Endothelial cell of umbilical vein (primary cell): ENCODE measurements around the gene DPYD. TPM values are rescaled to one million over a fixed set of nuclear protein-coding genes. Genes with fewer than 3 reads are reported as not detected.

Experiments used
- BruUV-seq: library from RNA; stranded (reverse); fragments of 400-500 nt; replicated peaks from 2 replicates; lab custom pipeline; 2021; lab: Mats Ljungman, UMichigan
- CTCF ChIA-PET: fragments of 300-600, 350-600 bp; sonication (Branson Sonifier 250); formaldehyde crosslinking; loops from one replicate; lab custom pipeline; 2021; ENCODE audit warnings: antibody characterized with exemption, inconsistent platforms; lab: Charles Lee
- POLR2A ChIA-PET: fragments of 300-600, 350-600 bp; sonication (Branson Sonifier 250); formaldehyde crosslinking; loops from one replicate; lab custom pipeline; 2021; ENCODE audit warnings: antibody characterized with exemption, inconsistent platforms; lab: Charles Lee
- DNase-seq: peaks from one replicate; pipeline ENCODE4 v3.0.0-alpha.2; 2011; ENCODE audit warnings: low read depth, low spot score
- FAIRE-seq: peaks from 2 replicates; lab custom pipeline; 2011; peaks lifted over from hg19 to GRCh38; lab: Jason Lieb, UNC
- H2AFZ ChIP-seq: 2 replicates; pipeline ENCODE4 v1.6.0; 2012; ENCODE audit warnings: low read depth, low read length, control low read depth, inconsistent platforms
- H3K27ac ChIP-seq: 2 replicates; pipeline ENCODE4 v1.5.1; 2011; ENCODE audit warnings: low read depth, mild to moderate bottlenecking, control low read depth, low read length, moderate library complexity; ENCODE audit not compliant: insufficient read depth
- H3K27me3 ChIP-seq, 2 experiments: 2 replicates each; pipeline versions ENCODE4 v1.6.0 to v1.6.1; 2011; ENCODE audit warnings: low read length in 2 of 2, mixed read lengths in 1 of 2; ENCODE audit not compliant: control insufficient read depth in 2 of 2, insufficient read depth in 2 of 2
- H3K36me3 ChIP-seq, 2 experiments: 2 replicates in 1 of 2; 3 replicates in 1 of 2; pipeline ENCODE4 v1.5.1; 2011; ENCODE audit warnings: low read length in 2 of 2, mild to moderate bottlenecking in 1 of 2, moderate library complexity in 1 of 2; ENCODE audit not compliant: control insufficient read depth in 2 of 2, insufficient read depth in 2 of 2; ENCODE audit errors: extremely low read depth in 1 of 2
- H3K4me1 ChIP-seq: 3 replicates; pipeline ENCODE4 v1.5.1; 2011; ENCODE audit warnings: mild to moderate bottlenecking, low read length; ENCODE audit not compliant: control insufficient read depth, insufficient read depth; ENCODE audit errors: extremely low read depth
- H3K4me2 ChIP-seq: 2 replicates; pipeline ENCODE4 v1.6.1; 2011; ENCODE audit warnings: low read length, control low read depth, mixed read lengths; ENCODE audit not compliant: insufficient read depth
- H3K4me3 ChIP-seq, 3 experiments: fragments of 200-600 bp in 1 of 3; sonication (generic), shearing (Covaris generic) in 1 of 3; replicated peaks in 1 of 3; 2 replicates each; pipeline ENCODE4 v1.5.1; 2011 to 2016; ENCODE audit warnings: control low read depth in 3 of 3, low read length in 3 of 3, mild to moderate bottlenecking in 2 of 3, inconsistent platforms in 1 of 3, low read depth in 1 of 3, moderate library complexity in 1 of 3; ENCODE audit not compliant: insufficient read depth in 1 of 3
- H3K79me2 ChIP-seq: 2 replicates; pipeline ENCODE4 v1.6.0; 2012; ENCODE audit warnings: low read length, inconsistent platforms; ENCODE audit not compliant: control insufficient read depth, insufficient read depth
- H3K9ac ChIP-seq: replicated peaks from 2 replicates; pipeline ENCODE3; 2011; ENCODE audit warnings: low read length, control low read depth; ENCODE audit not compliant: insufficient read depth; ENCODE audit errors: extremely low read depth
- H3K9me1 ChIP-seq: replicated peaks from 3 replicates; pipeline ENCODE4 v1.6.0; 2011; ENCODE audit warnings: mild to moderate bottlenecking, low read length; ENCODE audit not compliant: control insufficient read depth, insufficient read depth; ENCODE audit errors: extremely low read depth
- H3K9me3 ChIP-seq: replicated peaks from 2 replicates; pipeline ENCODE4 v1.5.1; 2012; ENCODE audit warnings: low read length, inconsistent platforms; ENCODE audit not compliant: control insufficient read depth, insufficient read depth
- H4K20me1 ChIP-seq: replicated peaks from 2 replicates; pipeline ENCODE3; 2011; ENCODE audit warnings: mild to moderate bottlenecking, low read length; ENCODE audit not compliant: control insufficient read depth, insufficient read depth; ENCODE audit errors: extremely low read depth
- CTCF ChIP-seq, 2 donors: IDR thresholded peaks; 1 replicate in 1 of 2; 2 replicates in 1 of 2; pipeline ENCODE4 v1.5.1; 2011; ENCODE audit warnings: low read length in 2 of 2, mild to moderate bottlenecking in 2 of 2, moderate library complexity in 2 of 2, control low read depth in 1 of 2, inconsistent platforms in 1 of 2, low read depth in 1 of 2; ENCODE audit not compliant: insufficient read depth in 1 of 2; ENCODE audit errors: extremely low read depth in 1 of 2
- EZH2 ChIP-seq: IDR thresholded peaks from 2 replicates; pipeline ENCODE4 v1.6.1; 2012; ENCODE audit warnings: borderline replicate concordance, low read depth, mild to moderate bottlenecking, moderate library complexity, low read length, inconsistent platforms; ENCODE audit not compliant: severe bottlenecking
- FOS ChIP-seq: IDR thresholded peaks from 2 replicates; pipeline ENCODE4 v1.6.1; 2011; ENCODE audit warnings: mild to moderate bottlenecking, low read length, moderate library complexity, borderline replicate concordance; ENCODE audit not compliant: insufficient read depth
- GATA2 ChIP-seq: IDR thresholded peaks from 2 replicates; pipeline ENCODE4 v1.7.0; 2011; ENCODE audit warnings: low read depth, mild to moderate bottlenecking, moderate library complexity, mixed read lengths, low read length; ENCODE audit not compliant: insufficient read length, insufficient read depth
- JUN ChIP-seq: IDR thresholded peaks from 2 replicates; pipeline ENCODE4 v1.6.1; 2011; ENCODE audit warnings: borderline replicate concordance, low read depth; ENCODE audit not compliant: insufficient read length, insufficient read depth
- MYC ChIP-seq: IDR thresholded peaks from one replicate; pipeline ENCODE4 v1.6.1; 2011; ENCODE audit warnings: mild to moderate bottlenecking, low read depth, low read length
- POLR2A ChIP-seq: IDR thresholded peaks from 2 replicates; pipeline ENCODE4 v1.6.1; 2012; ENCODE audit warnings: low read depth, mild to moderate bottlenecking, control low read depth, low read length
- POLR2AphosphoS5 ChIP-seq: IDR thresholded peaks from 2 replicates; pipeline ENCODE4 v1.6.1; 2012; ENCODE audit warnings: low read depth, mild to moderate bottlenecking, control low read depth, low read length, moderate library complexity; ENCODE audit not compliant: insufficient read depth
- dilution Hi-C: fragments of 300-500 bp; cut with MboI; formaldehyde crosslinking; loops from one replicate; pipeline ENCODE4 v1.15.0; 2019; ENCODE audit warnings: low sequenced_read_pairs; ENCODE audit not compliant: extremely low pct_ligation_motif_present
- intact Hi-C: fragments of 100-400 bp; cut with micrococcal nuclease; formaldehyde crosslinking; loops from one replicate; pipeline ENCODE4 v1.10.0; 2022
- polyA plus RNA-seq, 4 experiments: library from polyadenylated mRNA; depleted of rRNA in 3 of 4; stranded (reverse) in 3 of 4; unstranded in 1 of 4; fragments of >200 nt; gene quantifications; 2 replicates each; pipeline versions ENCODE4 v1.2.1 to v1.2.3, GENCODE V29; 2011 to 2012; ENCODE audit warnings: missing spikeins in 1 of 4
- total RNA-seq: library from RNA; stranded (reverse); gene quantifications from 2 replicates; pipeline ENCODE4 v1.2.3, GENCODE V29; 2021
- TF ChIP-seq, protein P1 (sequence below): IDR thresholded peaks from 2 replicates; pipeline ENCODE4 v1.6.1; 2011; ENCODE audit not compliant: insufficient read depth, insufficient read length

The DPYD gene
- total and polyA plus RNA-seq, 2 donors (not counting 3 experiments of a cell fraction or from before 2014, with no cell fraction given): 4.6 to 15.1 TPM

DNA sequence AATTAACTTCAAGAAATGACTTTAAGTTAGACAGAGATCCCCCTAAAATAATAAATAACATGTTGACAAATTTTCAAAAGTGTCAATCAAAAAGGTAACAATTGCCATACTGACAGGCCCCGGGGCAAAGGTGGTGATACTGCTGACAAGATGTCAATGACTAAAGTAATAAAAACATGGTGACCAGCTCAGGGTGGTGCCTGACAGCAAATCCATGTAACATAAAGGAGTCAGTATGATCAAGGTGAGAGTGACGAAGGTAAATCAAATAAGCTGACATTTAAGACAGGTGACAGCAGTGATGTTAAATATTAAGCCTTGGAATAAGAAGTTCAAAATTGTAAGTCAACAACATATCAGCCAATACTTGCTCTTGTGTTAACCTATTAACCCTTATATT is 387.5 kb downstream of the DPYD start:
- H3K9me1 ChIP-seq: no peaks in the 10 kb centered on the region
- no peak for DNase-seq
- H3K4me2 ChIP-seq: no peak overlapping the region
- no peak overlapping the region for H3K4me3 ChIP-seq
- TF ChIP-seq GATA2: no peak
- TF ChIP-seq FOS: no peak
- no peak for TF ChIP-seq JUN
- TF ChIP-seq EZH2: no peak
- TF ChIP-seq MYC: no peak
- TF ChIP-seq CTCF (IDR thresholded peaks at IDR 0.05; ENCODE audit: extremely low read depth in 1 of 2, insufficient read depth in 1 of 2, low read depth in 1 of 2, low read length in 2 of 2): no peak
- TF ChIP-seq POLR2A: no peak
- TF ChIP-seq POLR2AphosphoS5: no peak
- TF ChIP-seq, protein P1, sequence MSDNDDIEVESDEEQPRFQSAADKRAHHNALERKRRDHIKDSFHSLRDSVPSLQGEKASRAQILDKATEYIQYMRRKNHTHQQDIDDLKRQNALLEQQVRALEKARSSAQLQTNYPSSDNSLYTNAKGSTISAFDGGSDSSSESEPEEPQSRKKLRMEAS: no peak
- H3K27me3 ChIP-seq: no peaks in the 10 kb centered on the region
- ChIA-PET CTCF (no interaction called here), POLR2A (no interaction called here)
- no peak overlapping the region for H3K27ac ChIP-seq
- dilution Hi-C loops: no loop called here
- no peak overlapping the region for H2AFZ ChIP-seq
- no peaks in the 10 kb centered on the region for H3K9me3 ChIP-seq
- H3K79me2 ChIP-seq: no peaks in the 10 kb centered on the region
- H4K20me1 ChIP-seq: no peaks in the 10 kb centered on the region
- peaks cover 9% of the 10 kb centered on the region for H3K4me1 ChIP-seq
- no peak for FAIRE-seq
- intact Hi-C loops: no loop called here
- H3K9ac ChIP-seq: no peak overlapping the region
- BruUV-seq: no TSS peak
- H3K36me3 ChIP-seq: no peaks in the 10 kb centered on the region
